HG02884 (cell line): ENCODE measurements around the gene OR2J2.
"Not testable (repeated sequence)": the region's sequence is repeated elsewhere in the genome, so short reads cannot be mapped to it uniquely, and the experiment has no call there.

Source experiments
- ATAC-seq: cut with Tn5 transposase; IDR thresholded peaks from one replicate; pipeline ENCODE4 v1.9.1; 2021; ENCODE audit warnings: mild to moderate bottlenecking, moderate library complexity; ENCODE audit not compliant: unreplicated experiment

The OR2J2 gene

DNA sequence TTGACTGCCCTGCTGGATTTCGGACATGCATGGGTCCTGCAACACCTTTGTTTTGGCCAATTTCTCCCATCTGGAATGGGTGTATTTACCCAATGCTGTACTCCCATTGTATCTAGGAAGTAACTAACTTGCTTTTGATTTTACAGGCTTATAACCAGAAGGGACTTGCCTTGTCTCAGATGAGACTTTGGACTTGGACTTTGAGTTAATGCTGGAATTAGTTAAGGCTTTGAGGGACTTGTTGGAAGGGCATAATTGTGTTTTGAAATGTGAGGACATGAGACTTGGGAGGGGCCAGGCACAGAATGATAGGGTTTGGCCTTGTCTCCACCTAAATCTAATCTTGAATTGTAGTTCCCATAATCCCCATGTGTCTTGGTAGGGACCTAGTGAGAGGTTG is 47.3 kb downstream of the OR2J2 start:
- ATAC-seq: not testable (repeated sequence)
